Suppressor macrophage treated with lipopolysaccharide for 1 hour (primary cell): ENCODE data around the gene SLC44A2.

ENCODE experiments used
- DNase-seq, 3 donors: peaks; one replicate each; pipeline ENCODE4 v3.0.0-alpha.2; 2020 to 2022

The SLC44A2 gene

GRCh38 chr19:10625003-10625761 is at the start of gene SLC44A2:
Gene SLC44A2 (plus strand): TSS chr19:10625553. CDS start chr19:10625634, 81 bp downstream.
- DNase-seq, result no peak

- DNase-seq, result no peak
Measured at GRCh38 chr19:10577951-10578350, 47.4 kb upstream of the SLC44A2 start.

- DNase-seq, result peak; percentile 94 to 96 (median 96)
Measured at GRCh38 chr19:10580979-10581631, 44.2 kb upstream of the SLC44A2 start.

DNA sequence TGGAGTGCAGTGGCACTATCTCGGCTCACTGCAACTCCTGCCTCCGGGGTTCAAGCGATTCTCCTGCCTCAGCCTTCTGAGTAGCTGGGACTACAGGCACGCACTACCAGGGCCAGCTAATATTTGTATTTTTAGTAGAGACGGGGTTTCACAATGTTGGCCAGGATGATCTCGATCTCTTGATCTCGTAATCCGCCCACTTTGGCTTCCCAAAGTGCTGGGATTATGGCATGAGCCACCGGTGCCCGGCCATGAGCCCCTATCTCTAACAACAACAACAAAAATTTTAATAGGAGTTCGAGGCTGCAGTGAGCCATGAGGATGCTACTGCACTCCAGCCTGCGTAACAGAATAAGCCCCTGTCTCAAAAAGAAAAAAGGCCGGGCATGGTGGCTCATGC is 43.3 kb upstream of the SLC44A2 start:
- peak; percentile 26 to 42 (median 26) for DNase-seq

- DNase-seq, result no peak
Measured at GRCh38 chr19:10583036-10583776, 42.1 kb upstream of the SLC44A2 start.

DNA sequence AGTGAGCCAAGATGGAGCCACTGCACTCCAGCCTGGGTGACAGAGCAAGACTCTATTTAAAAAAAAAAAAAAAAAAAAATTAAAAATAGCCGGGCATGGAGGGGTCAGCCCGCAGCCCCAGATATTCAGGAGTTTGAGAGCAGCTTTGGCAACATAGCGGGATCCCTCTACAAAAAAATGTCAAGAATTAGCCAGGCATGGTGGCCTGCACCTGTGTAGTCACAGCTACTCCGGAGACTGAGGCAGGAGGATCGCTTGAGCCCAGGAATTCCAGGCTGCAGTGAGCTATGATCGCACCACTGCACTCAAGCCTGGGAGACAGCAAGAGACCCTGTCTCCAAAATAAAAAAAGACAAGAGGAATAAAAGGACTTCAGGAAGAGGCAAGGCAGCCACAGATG is 39.0 kb upstream of the SLC44A2 start:
- DNase-seq, result no peak

DNA sequence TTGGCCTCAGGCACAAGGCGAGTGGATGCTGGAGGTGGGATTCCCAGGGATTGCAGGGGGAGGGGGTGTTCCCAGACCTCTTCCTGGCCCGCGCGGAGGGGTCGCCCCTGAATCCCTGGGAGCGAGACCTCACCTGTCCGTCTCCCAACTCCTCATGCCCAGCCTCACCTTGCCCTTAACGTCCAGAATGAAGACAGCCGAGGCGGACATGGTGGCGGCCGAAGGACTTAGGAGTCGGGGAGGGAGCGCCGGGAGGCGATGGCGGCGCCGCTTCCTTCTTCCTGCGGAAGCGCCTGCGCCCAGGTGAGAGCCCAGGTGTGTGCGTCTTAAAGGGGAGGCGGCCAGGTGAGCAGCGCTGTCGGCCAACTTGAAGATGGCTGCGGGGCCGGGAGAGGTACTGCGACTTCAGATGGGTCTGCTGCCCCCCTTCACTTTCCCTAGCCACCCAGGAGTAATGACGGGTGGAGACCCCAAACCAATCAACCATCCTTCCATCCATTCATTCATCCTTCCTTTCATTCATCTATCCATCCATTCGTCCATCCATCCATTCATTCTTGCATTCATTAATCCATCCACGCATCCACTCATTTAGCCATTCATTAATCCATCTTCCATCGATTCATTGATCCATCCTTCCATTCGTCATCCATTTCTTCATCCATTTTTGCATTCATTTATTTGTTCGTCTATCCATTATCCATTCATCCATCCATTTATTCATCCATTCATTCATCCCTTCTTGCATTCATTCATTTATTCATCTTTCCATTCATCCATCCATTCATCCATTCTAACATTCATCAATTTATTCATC is 38.1 kb upstream of the SLC44A2 start, which contains the start of gene AP1M2:
AP1M2 (minus strand) TSS at position 291 of the 817 bp plus-strand sequence; CDS start at position 210, 81 bp downstream.
- no peak for DNase-seq

DNA sequence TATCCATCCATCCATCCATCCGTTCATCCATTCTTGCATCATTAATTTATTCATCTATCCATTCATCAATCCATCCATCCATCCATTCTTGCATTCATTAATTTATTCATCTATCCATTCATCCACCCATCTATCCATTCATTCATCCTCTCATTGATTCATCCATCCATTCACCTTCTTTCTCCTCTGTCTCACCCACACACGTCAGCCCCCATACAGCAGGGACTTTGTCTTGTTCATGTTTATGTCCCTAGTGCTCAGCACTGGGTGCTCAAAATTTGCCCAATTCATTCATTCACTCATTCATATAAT is 37.6 kb upstream of the SLC44A2 start:
- DNase-seq, result no peak

DNA sequence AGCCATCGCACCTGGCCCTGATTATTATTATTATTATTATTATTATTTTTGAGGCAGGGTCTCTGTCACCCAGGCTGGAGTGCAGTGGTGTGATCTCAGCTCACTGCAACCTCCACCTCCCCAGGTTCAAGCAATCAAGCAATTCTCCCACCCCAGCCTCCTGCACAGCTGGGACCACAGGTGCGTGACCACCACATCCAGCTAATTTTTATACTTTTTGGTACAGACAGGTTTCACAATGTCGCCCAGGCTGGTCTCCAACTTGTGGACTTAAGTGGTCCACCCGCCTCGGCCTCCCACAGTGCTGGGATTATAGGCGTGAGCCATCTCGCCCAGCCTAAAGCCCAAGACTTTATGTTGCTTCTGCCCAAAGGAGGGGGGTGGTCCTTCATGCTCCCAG is 32.2 kb upstream of the SLC44A2 start:
- no peak for DNase-seq

GRCh38 chr19:10593820-10594637 is 31.3 kb upstream of the SLC44A2 start:
- peak in 2 of 3 donors; percentile 35 to 38 for DNase-seq

- DNase-seq, result no peak
Measured at GRCh38 chr19:10600149-10600548, 25.2 kb upstream of the SLC44A2 start.

DNA sequence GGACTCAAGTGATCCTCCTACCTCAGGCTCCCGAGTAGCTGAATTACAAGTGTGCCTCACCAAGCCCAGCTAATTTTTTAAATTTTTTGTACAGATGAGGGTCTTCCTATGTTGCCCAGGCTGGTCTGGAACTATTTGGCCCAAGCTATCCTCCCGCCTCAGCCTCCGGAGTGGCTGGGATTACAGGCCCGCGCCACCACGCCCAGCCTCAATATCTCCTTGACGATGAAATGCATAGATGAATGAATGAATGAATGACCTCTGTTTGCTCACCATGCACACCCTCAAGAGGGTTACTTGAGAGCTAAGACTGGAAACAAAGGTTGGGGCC is 23.4 kb upstream of the SLC44A2 start:
- no peak for DNase-seq

DNA sequence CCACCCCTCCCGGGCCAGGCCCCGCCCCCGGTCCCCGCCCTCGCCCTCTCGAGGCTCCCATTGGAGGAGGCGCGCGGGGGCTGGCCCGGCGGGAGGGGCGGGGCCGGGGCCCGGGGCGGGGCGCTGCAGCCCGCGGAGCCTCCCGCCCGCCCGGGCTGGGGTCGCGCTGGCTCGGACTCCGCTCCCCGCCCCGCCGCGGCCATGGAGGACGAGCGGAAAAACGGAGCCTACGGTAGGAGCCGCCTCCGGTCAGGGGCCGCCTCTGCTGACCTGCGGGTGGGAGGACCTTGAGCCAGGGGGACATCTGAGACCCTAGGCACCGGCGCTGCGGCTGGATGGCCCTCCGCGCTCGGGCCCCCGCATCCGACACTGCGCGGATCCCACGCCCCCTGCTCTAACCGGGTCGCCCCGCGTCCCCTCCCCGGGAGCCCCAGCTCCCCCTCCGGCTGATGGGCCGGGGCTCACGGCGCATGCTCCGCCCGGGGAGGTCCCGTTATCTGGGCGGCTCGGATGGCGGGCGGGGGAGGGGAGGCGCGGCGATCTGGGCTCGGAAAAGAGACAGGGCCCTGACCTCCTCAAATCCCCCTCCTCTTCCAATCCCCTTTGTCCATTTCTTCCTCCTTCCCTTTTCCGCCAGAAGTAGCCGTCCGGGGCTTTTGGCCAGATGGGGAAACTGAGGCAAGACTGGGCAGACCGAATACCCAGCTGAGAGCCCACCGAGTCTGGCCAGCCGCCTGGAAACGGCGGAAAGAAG is 22.8 kb upstream of the SLC44A2 start:
- peak; percentile 80 to 97 (median 92) for DNase-seq

GRCh38 chr19:10603084-10603872 is 22.1 kb upstream of the SLC44A2 start:
- DNase-seq, result peak in 1 of 3 donors; percentile 13

DNA sequence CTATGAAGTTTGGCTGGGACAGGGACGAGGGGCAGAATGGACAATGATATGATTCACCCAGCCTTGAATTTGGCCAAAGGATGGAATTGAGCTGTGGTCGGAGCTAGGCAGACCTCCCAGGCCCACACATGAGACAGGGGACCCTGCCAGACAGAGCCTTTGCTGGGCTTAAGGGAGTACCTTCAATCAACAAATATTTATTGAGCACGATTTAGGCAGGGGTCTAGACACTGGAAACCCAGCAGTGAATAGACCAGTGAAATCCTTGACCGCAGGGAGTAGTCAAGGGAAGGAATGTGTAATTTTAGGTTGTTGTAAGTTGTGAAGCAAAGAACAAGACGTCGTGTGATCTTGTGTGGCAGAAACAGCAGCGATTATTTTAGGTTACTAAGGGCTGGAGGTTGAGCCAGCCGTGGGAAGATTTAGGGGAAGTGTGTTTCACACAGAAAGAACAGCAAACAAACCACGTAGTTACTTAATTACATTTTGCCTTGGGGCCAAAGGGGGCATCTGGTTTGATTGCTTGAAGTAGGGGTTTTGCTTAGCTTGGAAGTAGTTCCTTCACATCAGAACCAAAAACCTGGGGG is 21.4 kb upstream of the SLC44A2 start:
- DNase-seq, result peak; percentile 79 to 87 (median 83)

DNA sequence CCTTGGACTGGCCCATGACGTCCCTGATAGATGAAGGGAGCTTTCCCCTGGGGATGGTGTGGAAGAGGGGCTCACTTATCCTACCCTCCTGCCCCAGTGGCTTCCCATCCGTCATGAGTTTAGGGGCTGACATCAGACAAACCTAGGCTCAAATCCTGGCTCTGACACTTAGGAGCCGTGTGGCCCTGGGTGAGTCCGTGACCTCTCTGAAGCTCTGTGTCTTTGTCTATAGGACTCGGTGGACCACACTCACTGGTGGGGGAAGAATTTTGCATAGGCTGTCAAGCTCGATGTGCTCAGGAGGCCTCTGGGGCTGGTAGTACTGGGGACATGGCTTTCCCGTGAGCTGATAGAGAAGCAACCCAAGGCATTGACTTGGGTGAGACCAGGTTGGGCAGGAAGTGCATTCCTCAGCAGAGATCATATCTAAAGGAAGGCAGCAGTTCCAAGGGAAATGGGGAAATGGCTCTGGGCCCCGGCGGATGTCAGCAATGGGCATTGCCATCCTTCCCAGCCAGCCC is 20.8 kb upstream of the SLC44A2 start:
- peak in 1 of 3 donors; percentile 33 for DNase-seq

DNA sequence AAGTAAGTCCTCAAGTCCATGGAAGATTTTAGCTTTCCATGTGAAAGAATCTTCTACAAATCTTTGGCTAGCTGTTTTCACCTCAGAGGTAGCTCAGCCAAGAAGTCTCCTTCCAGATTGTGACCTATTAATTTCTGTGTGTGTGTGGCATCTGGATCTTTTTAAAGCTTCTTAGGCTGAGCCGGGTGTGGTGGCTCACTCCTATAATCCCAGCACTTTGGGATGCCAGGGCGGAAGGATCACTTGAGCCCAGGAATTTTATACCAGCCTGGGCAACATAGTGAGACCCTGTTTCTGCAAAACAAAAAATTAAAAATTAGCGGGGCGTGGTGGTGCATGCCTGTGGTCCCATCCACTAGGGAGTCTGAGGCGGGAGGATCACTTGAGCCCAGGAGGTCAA is 13.4 kb upstream of the SLC44A2 start:
- DNase-seq, result no peak

DNA sequence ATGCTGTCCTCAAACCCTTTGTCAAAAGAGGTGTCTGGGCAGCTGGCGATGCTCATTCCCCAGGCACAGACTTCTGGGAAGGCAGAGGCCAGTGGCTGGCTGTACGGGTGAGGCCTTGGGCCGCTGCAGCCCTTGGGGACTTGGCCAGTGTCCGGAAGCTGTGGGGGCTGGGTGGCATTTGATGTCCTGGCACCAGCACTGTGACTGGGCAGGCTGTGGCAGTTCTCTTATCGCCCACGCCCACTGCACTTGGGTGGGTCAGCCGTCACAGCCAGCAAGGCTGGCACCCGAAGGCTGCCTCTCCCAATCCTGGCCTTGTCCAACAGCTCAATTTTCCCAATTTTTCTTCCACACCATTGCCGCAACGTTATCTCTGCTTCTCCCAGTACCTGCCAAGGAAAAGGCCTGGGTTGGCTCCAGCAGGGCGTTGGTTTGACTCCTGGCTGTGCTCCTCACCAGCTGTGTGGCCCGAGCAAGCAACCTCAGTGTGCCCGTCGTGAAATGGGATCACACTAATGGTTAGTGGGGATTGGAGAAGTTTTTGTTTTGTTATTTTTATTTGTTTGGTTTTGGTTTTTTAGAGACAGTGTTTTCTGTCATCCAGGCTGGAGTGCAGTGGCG is 12.7 kb upstream of the SLC44A2 start:
- no peak for DNase-seq

GRCh38 chr19:10615429-10616023 is 9.8 kb upstream of the SLC44A2 start:
- DNase-seq, result no peak
